Measurements from ENCODE around the gene C19orf47. TPM values are rescaled to one million over a fixed set of nuclear protein-coding genes. Genes with fewer than 3 reads are reported as not detected.

The C19orf47 gene
- 10 to 100 TPM in 7 of 8 experiments, 1 to 10 TPM in 1; 9.8 to 16.7 (median 13.3) TPM for total RNA-seq

DNA sequence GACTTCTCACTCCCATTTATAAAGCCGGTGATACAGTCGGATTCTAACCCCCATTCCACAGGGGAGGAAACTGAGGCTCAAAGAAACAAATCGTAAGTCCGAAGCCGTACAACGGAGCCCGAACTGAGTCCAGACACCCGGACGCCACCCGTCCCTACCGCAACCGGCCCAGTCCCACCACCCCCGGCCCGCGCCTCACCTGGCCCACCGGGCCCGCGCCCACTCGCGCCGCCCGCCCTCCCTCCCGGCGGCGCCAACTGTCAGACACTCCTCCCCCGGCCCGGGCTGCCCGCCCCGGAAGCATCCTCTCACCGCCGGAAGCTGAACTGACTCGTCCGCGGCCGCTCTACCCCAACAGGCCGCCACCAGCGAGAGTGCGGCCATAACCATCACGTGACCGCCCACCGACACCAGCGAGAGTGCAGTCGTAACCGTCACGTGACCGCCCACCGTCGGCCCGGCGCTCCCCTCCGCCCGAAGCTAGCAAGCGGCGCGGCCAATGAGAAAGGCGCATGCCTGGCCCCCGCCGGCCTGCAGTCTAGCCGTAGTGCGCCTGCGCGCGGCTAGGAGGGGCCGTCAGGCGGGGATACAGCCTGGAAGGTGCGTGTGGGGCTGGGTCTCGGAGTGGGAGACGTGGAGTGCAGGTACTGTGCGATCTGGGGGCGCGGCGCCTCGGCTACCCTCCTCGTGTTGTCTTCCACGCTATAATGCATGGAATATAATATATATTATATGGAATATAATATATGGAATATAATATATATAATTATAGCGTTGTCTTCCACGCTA is at the start of gene C19orf47, which contains the start of gene PLD3:
Gene C19orf47, minus strand, starts transcription at position 273 of the 789 bp plus-strand sequence. CDS start 6,540 bp downstream, outside the sequence.
Gene PLD3, plus strand, starts transcription at position 571 of the 789 bp plus-strand sequence. CDS start 17,789 bp downstream, outside the sequence.
- ATAC-seq (replicated peaks in 6 of 8), result peak; percentile 93 to 98 (median 96)
- WGBS, 10 experiments, result 0 to 6% (median 0%) methylated on average over 2 to 16 of the region's 77 CpGs; no CpG with 5 or more reads in 3 of the 10 experiments
- Histone ChIP-seq H3K27ac (peak within 1 kb of the TSS; percentile 80 to 87), H3K4me3 (peak within 1 kb of the TSS; percentile 52 to 77 (median 71)), H3K4me1 (replicated peaks in 1 of 2) (peaks cover 4 to 10% of the 10 kb centered on the region in 2 donors)
- in situ Hi-C loops (cut with MboI; ENCODE audit: low pct_unique_long_range_greater_than_20kb in 2 of 9, low sequenced_read_pairs in 9 of 9, unreplicated experiment in 9 of 9), result no loop called here

DNA sequence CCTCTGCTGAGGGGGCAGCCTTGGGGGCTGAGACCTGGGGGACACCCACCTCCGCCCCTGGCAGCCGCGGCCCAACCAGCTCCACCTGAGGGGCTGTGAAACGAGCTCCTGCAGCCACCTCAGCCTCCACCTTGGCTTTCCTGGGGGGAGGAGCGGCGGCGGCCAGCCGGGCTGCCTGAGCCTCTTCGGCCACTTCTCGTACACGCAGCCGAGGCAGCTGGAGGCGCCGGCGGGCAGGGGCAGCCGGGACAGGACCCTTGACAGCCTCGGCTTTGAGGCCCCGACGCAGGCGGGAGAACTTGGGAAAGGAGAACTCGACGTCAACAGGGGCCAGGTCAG is 49.3 kb upstream of the C19orf47 start:
- in situ Hi-C loops (cut with MboI; ENCODE audit: low pct_unique_long_range_greater_than_20kb in 2 of 9, low sequenced_read_pairs in 9 of 9, unreplicated experiment in 9 of 9), result no loop called here
- no peak for ATAC-seq (replicated peaks in 6 of 8)
- no peak overlapping the region for H3K27ac ChIP-seq
- H3K4me3 ChIP-seq, result no peak overlapping the region
- peaks cover 3 to 4% of the 10 kb centered on the region in 2 donors for H3K4me1 ChIP-seq (replicated peaks in 1 of 2)
- 70 to 100% (median 93%) methylated on average over 2 to 10 of the region's 22 CpGs; no CpG with 5 or more reads in 5 of the 10 experiments for WGBS, 10 experiments

DNA sequence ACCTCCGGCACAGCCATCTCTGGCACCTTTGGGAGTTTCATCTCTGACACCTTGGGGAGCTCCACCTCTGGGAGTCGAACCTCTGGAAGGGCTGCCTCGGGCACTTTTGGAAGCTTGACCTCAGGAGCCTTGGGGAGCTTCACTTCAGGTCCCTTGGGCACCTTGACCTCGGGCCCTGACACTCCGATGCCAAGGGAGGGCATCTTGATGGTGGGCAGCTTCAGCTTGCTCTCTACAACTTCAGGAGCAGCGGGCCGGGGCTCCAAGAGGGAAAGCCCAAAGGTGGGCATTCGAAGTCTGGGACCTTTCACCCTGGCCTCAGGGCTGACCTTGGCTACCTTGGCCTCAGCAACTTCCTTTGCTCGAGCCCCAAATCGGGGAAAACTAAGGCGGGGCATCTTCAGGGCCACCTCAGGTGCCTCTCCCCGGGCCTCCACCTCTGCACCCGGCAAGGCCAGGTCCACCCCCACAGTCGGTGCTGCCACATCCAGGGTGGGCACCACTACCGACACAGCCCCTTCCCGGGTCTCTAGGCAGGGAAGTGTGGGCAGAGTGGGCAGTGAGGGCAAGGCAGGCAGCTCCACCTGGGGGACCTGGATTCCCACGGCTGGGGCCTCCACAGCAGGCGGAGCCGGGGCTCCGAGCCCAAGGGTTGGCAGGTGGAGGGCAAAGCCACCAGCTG is 48.8 kb upstream of the C19orf47 start:
- no peak overlapping the region for H3K4me3 ChIP-seq
- H3K27ac ChIP-seq, result no peak overlapping the region
- ATAC-seq (replicated peaks in 6 of 8), result no peak
- in situ Hi-C loops (cut with MboI; ENCODE audit: low pct_unique_long_range_greater_than_20kb in 2 of 9, low sequenced_read_pairs in 9 of 9, unreplicated experiment in 9 of 9), result no loop called here
- 52 to 100% (median 80%) methylated on average over 1 to 6 of the region's 20 CpGs; no CpG with 5 or more reads in 3 of the 10 experiments for WGBS, 10 experiments
- peaks cover 3 to 4% of the 10 kb centered on the region in 2 donors for H3K4me1 ChIP-seq (replicated peaks in 1 of 2)

- no peak overlapping the region for H3K4me3 ChIP-seq
- no peak overlapping the region for H3K27ac ChIP-seq
- no peak for ATAC-seq (replicated peaks in 6 of 8)
- in situ Hi-C loops (cut with MboI; ENCODE audit: low pct_unique_long_range_greater_than_20kb in 2 of 9, low sequenced_read_pairs in 9 of 9, unreplicated experiment in 9 of 9), result no loop called here
- peaks cover 3 to 4% of the 10 kb centered on the region in 2 donors for H3K4me1 ChIP-seq (replicated peaks in 1 of 2)
- WGBS, 10 experiments, result 52 to 100% (median 83%) methylated on average over 1 to 4 of the region's 14 CpGs; no CpG with 5 or more reads in 4 of the 10 experiments
Measured at GRCh38 chr19:40395956-40396355, 47.8 kb upstream of the C19orf47 start.

GRCh38 chr19:40394816-40395210 is 46.6 kb upstream of the C19orf47 start:
- H3K4me1 ChIP-seq (replicated peaks in 1 of 2), result peaks cover 3 to 4% of the 10 kb centered on the region in 2 donors
- H3K27ac ChIP-seq, result no peak overlapping the region
- H3K4me3 ChIP-seq, result no peak overlapping the region
- in situ Hi-C loops (cut with MboI; ENCODE audit: low pct_unique_long_range_greater_than_20kb in 2 of 9, low sequenced_read_pairs in 9 of 9, unreplicated experiment in 9 of 9), result no loop called here
- no peak for ATAC-seq (replicated peaks in 6 of 8)
- WGBS, 10 experiments, result 63 to 71% (median 67%) methylated on average over 3 to 4 of the region's 13 CpGs; no CpG with 5 or more reads in 7 of the 10 experiments

- WGBS, 10 experiments, result 51 to 60% methylated on average over 1 to 3 of the region's 41 CpGs; no CpG with 5 or more reads in 8 of the 10 experiments
- ATAC-seq (replicated peaks in 6 of 8), result no peak
- peaks cover 2% of the 10 kb centered on the region in 2 donors for H3K4me1 ChIP-seq (replicated peaks in 1 of 2)
- in situ Hi-C loops (cut with MboI; ENCODE audit: low pct_unique_long_range_greater_than_20kb in 2 of 9, low sequenced_read_pairs in 9 of 9, unreplicated experiment in 9 of 9), result no loop called here
- H3K27ac ChIP-seq, result no peak overlapping the region
- H3K4me3 ChIP-seq, result no peak overlapping the region
Measured at GRCh38 chr19:40393894-40394815, 46.0 kb upstream of the C19orf47 start.

DNA sequence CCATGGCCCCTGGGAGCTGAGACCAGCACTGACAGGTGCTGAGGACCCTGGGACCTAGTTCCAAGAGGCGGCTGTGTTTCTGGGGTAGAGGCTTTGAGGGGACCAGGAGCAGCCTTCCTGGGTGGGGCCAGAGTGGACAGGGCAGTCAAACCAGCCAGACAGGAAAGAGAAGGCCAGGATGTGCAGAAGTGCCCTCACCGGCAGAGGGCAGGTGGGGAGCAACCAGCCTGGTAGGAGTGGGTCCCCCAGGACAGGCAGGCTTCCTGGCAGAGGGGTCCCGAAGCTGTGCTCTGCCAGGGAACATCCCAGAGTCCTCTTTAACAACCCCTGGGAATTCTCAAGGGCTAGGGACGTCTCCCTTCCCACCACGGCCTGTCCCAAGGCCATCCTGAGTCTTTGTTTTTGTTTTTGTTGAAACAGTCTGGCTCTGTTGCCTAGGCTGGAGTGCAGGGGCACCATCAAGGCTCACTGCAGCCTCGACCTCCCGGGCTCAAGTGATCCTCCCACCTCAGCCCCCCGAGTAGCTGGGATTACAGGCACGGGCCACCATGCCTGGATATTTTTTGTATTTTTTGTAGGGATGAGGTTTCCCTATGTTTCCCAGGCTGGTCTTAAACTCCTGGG is 44.8 kb upstream of the C19orf47 start:
- no peak overlapping the region for H3K27ac ChIP-seq
- in situ Hi-C loops (cut with MboI; ENCODE audit: low pct_unique_long_range_greater_than_20kb in 2 of 9, low sequenced_read_pairs in 9 of 9, unreplicated experiment in 9 of 9), result no loop called here
- ATAC-seq (replicated peaks in 6 of 8), result peak in 3 of 8 experiments; percentile 19 to 29 (median 28)
- no peak overlapping the region for H3K4me3 ChIP-seq
- WGBS, 10 experiments, result 20 to 40% (median 30%) methylated on average over 1 to 2 of the region's 9 CpGs; no CpG with 5 or more reads in 7 of the 10 experiments
- no peaks in the 10 kb centered on the region for H3K4me1 ChIP-seq (replicated peaks in 1 of 2)

- no peak overlapping the region for H3K27ac ChIP-seq
- WGBS, 10 experiments, result 40 to 100% (median 83%) methylated on average over 1 to 4 of the region's 8 CpGs; no CpG with 5 or more reads in 5 of the 10 experiments
- H3K4me3 ChIP-seq, result no peak overlapping the region
- in situ Hi-C loops (cut with MboI; ENCODE audit: low pct_unique_long_range_greater_than_20kb in 2 of 9, low sequenced_read_pairs in 9 of 9, unreplicated experiment in 9 of 9), result no loop called here
- H3K4me1 ChIP-seq (replicated peaks in 1 of 2), result no peaks in the 10 kb centered on the region
- ATAC-seq (replicated peaks in 6 of 8), result no peak
Measured at GRCh38 chr19:40392123-40392522, 43.9 kb upstream of the C19orf47 start.

- 67 to 100% (median 88%) methylated on average over 1 to 8 of the region's 10 CpGs; no CpG with 5 or more reads in 5 of the 10 experiments for WGBS, 10 experiments
- in situ Hi-C loops (cut with MboI; ENCODE audit: low pct_unique_long_range_greater_than_20kb in 2 of 9, low sequenced_read_pairs in 9 of 9, unreplicated experiment in 9 of 9), result no loop called here
- H3K4me3 ChIP-seq, result no peak within 1 kb of the TSS
- no peak within 1 kb of the TSS for H3K27ac ChIP-seq
- ATAC-seq (replicated peaks in 6 of 8), result no peak
- H3K4me1 ChIP-seq (replicated peaks in 1 of 2), result no peaks in the 10 kb centered on the region
Measured at GRCh38 chr19:40390084-40390742, 42.0 kb upstream of the C19orf47 start, which contains the start of gene HIPK4. Gene HIPK4, minus strand, starts transcription at chr19:40390181. Its CDS starts 279 bp downstream, at chr19:40389902.

- no peak for ATAC-seq (replicated peaks in 6 of 8)
- Histone ChIP-seq H3K4me1 (replicated peaks in 1 of 2) (no peaks in the 10 kb centered on the region), H3K27ac (no peak overlapping the region), H3K4me3 (no peak overlapping the region)
- in situ Hi-C loops (cut with MboI; ENCODE audit: low pct_unique_long_range_greater_than_20kb in 2 of 9, low sequenced_read_pairs in 9 of 9, unreplicated experiment in 9 of 9), result no loop called here
- WGBS, 10 experiments, result 65 to 100% (median 91%) methylated on average over 2 to 15 of the region's 33 CpGs; no CpG with 5 or more reads in 3 of the 10 experiments
Measured at GRCh38 chr19:40389404-40390083, 41.3 kb upstream of the C19orf47 start.

GRCh38 chr19:40388481-40388880 is 40.3 kb upstream of the C19orf47 start:
- WGBS, 10 experiments, result 71 to 100% methylated on average over 1 to 3 of the region's 3 CpGs; no CpG with 5 or more reads in 8 of the 10 experiments
- in situ Hi-C loops (cut with MboI; ENCODE audit: low pct_unique_long_range_greater_than_20kb in 2 of 9, low sequenced_read_pairs in 9 of 9, unreplicated experiment in 9 of 9), result no loop called here
- Histone ChIP-seq H3K27ac (no peak overlapping the region), H3K4me1 (replicated peaks in 1 of 2) (no peaks in the 10 kb centered on the region), H3K4me3 (no peak overlapping the region)
- ATAC-seq (replicated peaks in 6 of 8), result peak in 1 of 8 experiments; percentile 28

All from motor neuron (in vitro differentiated cells).